Liver (tissue), 9 donors: ENCODE data around the gene PRELID3B. TPM values are rescaled to one million over a fixed set of nuclear protein-coding genes. Genes with fewer than 3 reads are reported as not detected.

ENCODE experiments used
- DNase-seq: peaks from one replicate; pipeline ENCODE4 v3.0.0-alpha.2; 2017; ENCODE audit warnings: low spot score
- H3K27ac ChIP-seq, 2 donors: one replicate each; pipeline ENCODE4 v1.7.0; 2013; ENCODE audit warnings: inconsistent platforms in 2 of 2, low read length in 2 of 2, control low read depth in 1 of 2, low read depth in 1 of 2, mild to moderate bottlenecking in 1 of 2
- H3K27me3 ChIP-seq, 4 donors: one replicate each; pipeline versions ENCODE4 v1.6.1 to v1.7.0; 2013; ENCODE audit warnings: low read length in 3 of 4, inconsistent platforms in 1 of 4, mild to moderate bottlenecking in 1 of 4, moderate library complexity in 1 of 4; ENCODE audit not compliant: control insufficient read depth in 4 of 4, insufficient read depth in 4 of 4
- H3K36me3 ChIP-seq, 4 donors: one replicate each; pipeline versions ENCODE4 v1.6.1 to v1.7.0; 2013; ENCODE audit warnings: low read length in 3 of 4, mild to moderate bottlenecking in 3 of 4, low read depth in 1 of 4, moderate library complexity in 1 of 4; ENCODE audit not compliant: control insufficient read depth in 4 of 4, insufficient read depth in 3 of 4
- H3K4me1 ChIP-seq, 4 donors: one replicate each; pipeline versions ENCODE4 v1.6.1 to v1.7.0; 2013; ENCODE audit warnings: low read length in 3 of 4, mild to moderate bottlenecking in 3 of 4, moderate library complexity in 1 of 4; ENCODE audit not compliant: control insufficient read depth in 4 of 4, insufficient read depth in 4 of 4
- H3K4me3 ChIP-seq, 3 donors: one replicate each; pipeline versions ENCODE4 v1.6.1 to v1.7.0; 2013; ENCODE audit warnings: low read length in 3 of 3, control low read depth in 1 of 3, low read depth in 1 of 3, mild to moderate bottlenecking in 1 of 3
- H3K9ac ChIP-seq, 2 donors: one replicate each; pipeline ENCODE4 v1.7.0; 2013; ENCODE audit warnings: low read length in 2 of 2, mild to moderate bottlenecking in 2 of 2, moderate library complexity in 2 of 2, control low read depth in 1 of 2, low read depth in 1 of 2
- H3K9me3 ChIP-seq, 4 donors: one replicate each; pipeline versions ENCODE4 v1.6.1 to v1.7.0; 2013; ENCODE audit warnings: low read length in 3 of 4; ENCODE audit not compliant: control insufficient read depth in 4 of 4
- ATF3 ChIP-seq: IDR thresholded peaks from 2 replicates; pipeline ENCODE4 v1.6.1; 2016; ENCODE audit warnings: antibody characterized with exemption
- EGR1 ChIP-seq, 2 donors: IDR thresholded peaks; 2 replicates each; pipeline ENCODE4 v1.6.1; 2016 to 2018; ENCODE audit warnings: antibody characterized with exemption in 2 of 2, low read depth in 2 of 2
- FOXA1 ChIP-seq: IDR thresholded peaks from 2 replicates; pipeline ENCODE4 v1.6.1; 2016; ENCODE audit warnings: antibody characterized with exemption
- FOXA2 ChIP-seq: IDR thresholded peaks from 2 replicates; pipeline ENCODE4 v1.6.1; 2016; ENCODE audit warnings: antibody characterized with exemption
- GABPA ChIP-seq, 2 donors: IDR thresholded peaks in 1 of 2; conservative IDR thresholded peaks in 1 of 2; 2 replicates each; pipeline ENCODE4 v1.6.1; 2016; ENCODE audit warnings: antibody characterized with exemption in 2 of 2, mild to moderate bottlenecking in 1 of 2, moderate library complexity in 1 of 2
- HNF4A ChIP-seq, 2 donors: conservative IDR thresholded peaks; 2 replicates each; pipeline ENCODE4 v1.6.1; 2016; ENCODE audit warnings: antibody characterized with exemption in 2 of 2, mild to moderate bottlenecking in 2 of 2
- HNF4G ChIP-seq: IDR thresholded peaks from 2 replicates; pipeline ENCODE4 v1.6.1; 2016; ENCODE audit warnings: antibody characterized with exemption
- JUND ChIP-seq, 2 donors: IDR thresholded peaks; 2 replicates each; pipeline ENCODE4 v1.6.1; 2016; ENCODE audit warnings: antibody characterized with exemption in 2 of 2
- MAX ChIP-seq: IDR thresholded peaks from 2 replicates; pipeline ENCODE4 v1.6.1; 2016; ENCODE audit warnings: antibody characterized with exemption
- NR2F2 ChIP-seq: IDR thresholded peaks from 2 replicates; pipeline ENCODE4 v1.6.1; 2016; ENCODE audit warnings: antibody characterized with exemption
- REST ChIP-seq: IDR thresholded peaks from 2 replicates; pipeline ENCODE4 v1.6.1; 2016; ENCODE audit warnings: antibody characterized with exemption, mild to moderate bottlenecking
- RXRA ChIP-seq, 2 donors: IDR thresholded peaks; 2 replicates each; pipeline ENCODE4 v1.6.1; 2017 to 2018; ENCODE audit warnings: antibody characterized with exemption in 2 of 2, mild to moderate bottlenecking in 1 of 2
- SP1 ChIP-seq: IDR thresholded peaks from 2 replicates; pipeline ENCODE4 v1.6.1; 2018; ENCODE audit warnings: antibody characterized with exemption, mild to moderate bottlenecking
- TAF1 ChIP-seq: conservative IDR thresholded peaks from 2 replicates; pipeline ENCODE4 v1.6.1; 2016; ENCODE audit warnings: antibody characterized with exemption, mild to moderate bottlenecking
- YY1 ChIP-seq: IDR thresholded peaks from 2 replicates; pipeline ENCODE4 v1.6.1; 2016; ENCODE audit warnings: antibody characterized with exemption, mild to moderate bottlenecking
- ZBTB33 ChIP-seq: IDR thresholded peaks from 2 replicates; pipeline ENCODE4 v1.6.1; 2016; ENCODE audit warnings: antibody characterized with exemption
- WGBS: extraction: QIAGEN DNeasy Blood & Tissue Kit; methylation state at CpG from one replicate; pipeline ENCODE4 v1.1.7; 2013; 5-methylcytosine and 5-hydroxymethylcytosine counted together
- polyA plus RNA-seq, 2 donors: library from polyadenylated mRNA; stranded (reverse) in 1 of 2; unstranded in 1 of 2; fragments of 200-250 nt in 1 of 2; fragments of >200 nt in 1 of 2; fragmentation: Nextera tagmentation in 1 of 2; extraction: Ambion mirVana in 1 of 2; gene quantifications; one replicate each; pipeline versions ENCODE4 v1.2.1 to v1.2.3, GENCODE V29; 2013 to 2015
- total RNA-seq, 2 donors: library from RNA; depleted of rRNA; stranded (reverse); fragments of >200 nt; gene quantifications; one replicate each; pipeline ENCODE4 v1.2.3, GENCODE V29; 2014
- donor health status: healthy.
- donor health status: healthy.
- donor health status: healthy.
- donor health status: healthy.
- donor health status: healthy.

Gene PRELID3B
- total and polyA plus RNA-seq, 4 donors, result 18.2 to 38.1 (median 25.3) TPM

GRCh38 chr20:59010321-59010994 lies 32.1 kb downstream of the PRELID3B start:
- 84% methylated on average over 8 of the region's 8 CpGs for WGBS
- TF ChIP-seq FOXA1 (no peak), YY1 (no peak), MAX (no peak), ATF3 (no peak)
- DNase-seq, result peak; percentile 35
- Histone ChIP-seq H3K27me3 (no peaks in the 10 kb centered on the region), H3K9ac (no peak overlapping the region), H3K4me3 (no peak overlapping the region), H3K27ac (no peak overlapping the region), H3K4me1 (peaks cover 5 to 15% (median 7%) of the 10 kb centered on the region in 4 donors), H3K9me3 (no peaks in the 10 kb centered on the region), H3K36me3 (no peaks in the 10 kb centered on the region)

- Histone ChIP-seq H3K27ac (no peak overlapping the region), H3K9ac (no peak overlapping the region), H3K4me1 (peaks cover 11 to 30% (median 21%) of the 10 kb centered on the region in 4 donors), H3K36me3 (peaks cover 0 to 2% (median 0%) of the 10 kb centered on the region in 4 donors), H3K9me3 (no peaks in the 10 kb centered on the region), H3K4me3 (no peak overlapping the region), H3K27me3 (no peaks in the 10 kb centered on the region)
- DNase-seq, result peak; percentile 33
- WGBS, result 91% methylated on average over 8 of the region's 8 CpGs
- TF ChIP-seq JUND (IDR thresholded peaks at IDR 0.05) (no peak), EGR1 (IDR thresholded peaks at IDR 0.05; ENCODE audit: low read depth in 2 of 2) (no peak), HNF4G (no peak), ZBTB33 (no peak), GABPA (IDR thresholded peaks at IDR 0.05 in 1 of 2, conservative IDR thresholded peaks at IDR 0.05 in 1 of 2) (no peak), TAF1 (no peak), HNF4A (conservative IDR thresholded peaks at IDR 0.05) (no peak), NR2F2 (no peak), SP1 (no peak), FOXA2 (no peak)
Measured at GRCh38 chr20:59008715-59009336, 33.8 kb downstream of the PRELID3B start.

- Histone ChIP-seq H3K9me3 (no peaks in the 10 kb centered on the region), H3K4me3 (peak overlapping the region in 1 of 3 donors; percentile 83), H3K27me3 (no peaks in the 10 kb centered on the region), H3K27ac (peak overlapping the region; percentile 82 to 92), H3K9ac (no peak overlapping the region), H3K36me3 (peaks cover 0 to 4% (median 2%) of the 10 kb centered on the region in 4 donors), H3K4me1 (peaks cover 11 to 38% (median 26%) of the 10 kb centered on the region in 4 donors)
- 89% methylated on average over 24 of the region's 24 CpGs for WGBS
- DNase-seq, result no peak
- TF ChIP-seq HNF4G, result no peak
- no peak for TF ChIP-seq GABPA (IDR thresholded peaks at IDR 0.05 in 1 of 2, conservative IDR thresholded peaks at IDR 0.05 in 1 of 2)
- TF ChIP-seq RXRA (IDR thresholded peaks at IDR 0.05), result no peak
- no peak for TF ChIP-seq FOXA2
- no peak for TF ChIP-seq JUND (IDR thresholded peaks at IDR 0.05)
- TF ChIP-seq SP1, result no peak
- TF ChIP-seq TAF1, result no peak
- TF ChIP-seq REST, result no peak
- no peak for TF ChIP-seq FOXA1
- no peak for TF ChIP-seq MAX
- TF ChIP-seq NR2F2, result no peak
- TF ChIP-seq ATF3, result no peak
- TF ChIP-seq YY1, result no peak
Measured at GRCh38 chr20:59007665-59008511, 34.7 kb downstream of the PRELID3B start.
